K562 (cell line): Measurements from ENCODE around the gene WSCD2. TPM values are rescaled to one million over a fixed set of nuclear protein-coding genes. Genes with fewer than 3 reads are reported as not detected.
A peak's percentile ranks its signal among the peaks of the same experiment; 100 is the strongest.

Experiments used
- BRF2 ChIP-seq: IDR thresholded peaks from 3 replicates; pipeline ENCODE4 v1.6.1; 2011; ENCODE audit warnings: borderline replicate concordance, mild to moderate bottlenecking; ENCODE audit not compliant: insufficient read length, insufficient read depth
- CSDE1 ChIP-seq, 2 experiments: fragments of 450-650 bp; IDR thresholded peaks; 2 replicates each; pipeline ENCODE4 v1.6.1; 2016; ENCODE audit warnings: mild to moderate bottlenecking in 1 of 2
- E2F8 ChIP-seq: fragments of 450-650 bp; IDR thresholded peaks from 2 replicates; pipeline ENCODE4 v1.7.1; 2018; ENCODE audit warnings: mild to moderate bottlenecking, low read depth; ENCODE audit not compliant: partially characterized antibody
- FOXO4 ChIP-seq: fragments of 450-650 bp; formaldehyde crosslinking; IDR thresholded peaks from 2 replicates; pipeline ENCODE4 v1.4.0; 2020; ENCODE audit warnings: mild to moderate bottlenecking, moderate library complexity
- GTF2F1 ChIP-seq: IDR thresholded peaks from 2 replicates; pipeline ENCODE4 v1.6.1; 2011; ENCODE audit warnings: low read depth, low read length, improper control_type of control experiment
- HES1 ChIP-seq: fragments of 450-650 bp; IDR thresholded peaks from 2 replicates; pipeline ENCODE4 v1.6.1; 2016; ENCODE audit warnings: low read depth, mild to moderate bottlenecking, moderate library complexity
- PTTG1 ChIP-seq: fragments of 450-650 bp; IDR thresholded peaks from 2 replicates; pipeline ENCODE4 v1.6.1; 2016; ENCODE audit warnings: low read depth, mild to moderate bottlenecking, missing genetic modification characterization, missing compliant biosample characterization
- SIRT6 ChIP-seq: IDR thresholded peaks from one replicate; pipeline ENCODE4 v1.6.1; 2012; ENCODE audit warnings: low read depth, mild to moderate bottlenecking, control low read depth, inconsistent platforms, low read length, moderate library complexity
- ZBTB33 ChIP-seq: sonication (generic); formaldehyde crosslinking; IDR thresholded peaks from 2 replicates; pipeline ENCODE4 v1.8.1; 2023; ENCODE audit warnings: mild to moderate bottlenecking, missing genetic modification reagents
- ZNF41 ChIP-seq: fragments of 250-450 bp; sonication (Bioruptor Pico); conservative IDR thresholded peaks from 2 replicates; pipeline ENCODE4 v1.4.0; 2020; ENCODE audit warnings: mild to moderate bottlenecking
- ZNF583 ChIP-seq: fragments of 250-450 bp; sonication (Bioruptor Pico); IDR thresholded peaks from 2 replicates; pipeline ENCODE4 v1.4.0; 2020
- polyA plus RNA-seq, 8 experiments: library from polyadenylated mRNA; depleted of rRNA in 4 of 8; stranded (reverse) in 5 of 8; unstranded in 3 of 8; fragments of >200 nt; fragmentation: Nextera tagmentation in 2 of 8; fragmentation: Illumina TruSeq in 1 of 8; extraction: Ambion mirVana in 2 of 8; extraction: Trizol in 1 of 8; gene quantifications; 2 replicates each; pipeline versions ENCODE4 v1.2.1 to v1.2.3, GENCODE V29; 2011 to 2014; ENCODE audit warnings: inconsistent platforms in 1 of 8, missing spikeins in 1 of 8
- total RNA-seq, 7 experiments: library from RNA; depleted of rRNA in 6 of 7; stranded (reverse); fragments of >200 nt in 6 of 7; fragmentation: Illumina TruSeq in 2 of 7; extraction: Trizol in 2 of 7; gene quantifications; 2 replicates each; pipeline versions ENCODE4 v1.2.1 to v1.2.3, GENCODE V29; 2011 to 2021; ENCODE audit warnings: low replicate concordance in 1 of 7

WSCD2 gene
- total and polyA plus RNA-seq, 9 of the 15 experiments (the other 6 are each of a cell fraction or from before 2014, with no cell fraction given): 0.72 to 14.1 (median 4.0) TPM

- TF ChIP-seq BRF2: no peak
- TF ChIP-seq ZNF41 (CRISPR knock-in tag): no peak
- no peak for TF ChIP-seq ZBTB33 (CRISPR knock-in tag)
- TF ChIP-seq ZNF583 (CRISPR knock-in tag): peak; percentile 52
- TF ChIP-seq SIRT6: no peak
- no peak for TF ChIP-seq CSDE1 (IDR thresholded peaks at IDR 0.05)
- 0 out of 2 replicates have a peak, but pooled peaks have one; percentile 29 for TF ChIP-seq FOXO4 (CRISPR knock-in tag)
- TF ChIP-seq PTTG1 (tag): no peak
- no peak for TF ChIP-seq E2F8
- no peak for TF ChIP-seq HES1
- no peak for TF ChIP-seq GTF2F1
Measured at GRCh38 chr12:108119974-108120862, 8.9 kb upstream of the WSCD2 start (continued).
